ENCODE results near the gene CXCR3.
A peak's percentile ranks its signal among the peaks of the same experiment; 100 is the strongest.
"Not testable (repeated sequence)": the region's sequence is repeated elsewhere in the genome, so short reads cannot be mapped to it uniquely, and the experiment has no call there.

CXCR3 gene

DNA sequence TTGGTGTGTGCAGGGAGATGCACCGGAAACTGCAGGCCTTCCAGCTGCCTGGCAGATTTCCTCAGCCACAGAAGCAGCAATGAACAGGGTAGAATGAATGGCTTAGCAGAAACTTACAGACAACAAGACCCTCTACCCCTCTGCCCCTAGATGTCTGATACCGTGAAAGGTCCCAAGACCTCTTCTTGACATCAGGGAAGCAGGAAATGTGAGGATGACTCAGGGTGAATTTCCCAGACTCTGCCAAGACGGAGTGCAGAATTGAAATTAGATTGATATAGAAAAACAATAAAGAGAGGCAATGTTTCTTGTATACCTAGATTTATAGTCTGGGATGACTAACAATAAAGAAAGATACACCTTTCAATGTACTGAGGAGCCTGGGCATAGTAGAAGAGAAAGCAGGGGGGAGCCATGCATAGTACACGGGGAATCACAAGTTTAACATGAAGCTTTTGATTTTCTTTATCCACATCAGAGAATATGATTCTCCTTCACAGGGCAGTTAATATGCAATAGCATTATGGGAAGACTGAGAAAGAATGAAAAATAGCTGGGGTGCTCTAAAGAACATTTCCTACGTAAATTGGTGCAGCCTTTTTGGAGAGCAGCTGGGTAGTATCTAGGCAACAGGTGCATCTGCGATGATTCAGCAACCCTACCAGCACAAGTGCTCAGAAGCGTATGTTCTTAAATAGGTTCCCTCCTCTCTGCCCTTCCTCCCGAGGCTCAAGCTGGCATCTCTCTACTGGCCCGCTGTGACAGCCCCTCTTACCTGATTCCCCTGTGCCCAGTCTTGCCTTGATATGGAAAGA lies 18.3 kb upstream of the CXCR3 start:
- no peak for DNase-seq (ENCODE audit: low read depth)

DNA sequence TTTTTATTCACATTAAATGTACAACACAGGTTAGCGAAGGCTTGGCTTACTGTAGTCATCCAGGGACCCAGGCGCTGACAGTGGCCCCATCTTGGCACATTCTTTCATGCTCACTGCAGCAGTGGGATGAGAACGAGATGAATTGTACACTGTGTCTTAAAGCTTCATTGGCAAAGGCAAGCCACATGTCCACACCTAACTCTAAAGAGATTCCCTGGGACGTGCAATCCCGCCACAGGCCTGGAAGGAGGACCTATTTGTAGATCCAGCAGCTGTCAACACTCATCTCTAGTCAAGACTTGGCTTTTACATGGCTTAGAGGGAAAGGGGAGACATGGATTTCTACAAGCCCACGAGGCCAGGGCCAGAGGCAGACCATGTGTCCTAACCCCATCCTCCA lies 16.1 kb upstream of the CXCR3 start:
- DNase-seq (ENCODE audit: low read depth): no peak

DNA sequence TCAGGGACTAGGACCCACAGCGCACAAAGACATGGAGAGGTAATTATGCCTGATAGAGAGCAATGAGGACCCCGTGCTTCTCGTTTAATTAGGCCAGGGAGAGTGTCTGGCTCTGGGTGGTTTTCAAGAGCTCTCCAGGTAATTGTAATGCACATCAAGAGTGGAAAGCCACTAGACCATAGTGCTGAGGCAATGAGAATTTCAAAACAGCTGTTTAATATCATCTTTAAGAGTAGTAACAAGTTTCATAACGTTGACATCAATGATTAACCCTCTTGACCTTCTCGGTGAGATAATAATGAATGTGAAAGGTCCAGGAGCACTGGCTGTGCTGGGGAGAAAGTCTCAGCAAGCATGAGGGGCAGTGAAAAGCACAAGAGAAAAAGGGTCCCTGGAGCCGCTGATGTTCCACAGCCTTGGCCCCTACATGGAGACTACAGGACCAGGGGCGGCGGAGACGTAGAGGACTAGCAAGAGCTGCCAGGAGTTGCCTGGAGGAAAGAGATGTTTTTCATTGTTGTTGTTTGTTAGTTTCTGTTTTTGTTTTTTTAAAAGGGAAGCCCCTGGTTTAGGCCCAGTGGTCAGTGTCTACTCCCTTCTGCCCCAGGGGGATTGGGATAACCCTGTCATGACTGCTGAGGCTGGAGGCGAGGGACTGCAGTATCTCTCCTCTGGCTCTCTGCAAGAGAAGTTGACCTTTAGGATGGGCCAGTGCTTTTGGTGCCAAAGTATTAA lies 14.8 kb upstream of the CXCR3 start:
- no peak for DNase-seq (ENCODE audit: low read depth)

DNA sequence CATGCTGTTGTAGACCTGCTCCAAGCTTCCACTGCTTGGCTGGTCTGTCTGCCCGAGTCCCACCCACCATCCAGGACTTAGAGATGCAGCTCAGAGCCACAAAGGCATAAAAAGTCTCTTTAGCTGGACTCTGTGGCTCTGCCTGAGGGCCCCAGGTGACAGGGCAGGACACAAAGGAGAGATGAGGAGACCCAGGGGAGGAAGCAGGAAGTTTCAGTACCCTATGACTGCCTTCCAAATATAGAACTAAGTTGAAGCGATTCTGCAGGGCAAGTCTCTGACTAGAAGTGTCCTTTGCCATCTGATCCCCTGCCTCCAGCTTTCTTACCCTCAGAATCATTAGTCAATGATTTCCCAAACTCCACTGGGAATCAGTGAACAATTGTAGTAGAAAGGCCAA lies 11.2 kb upstream of the CXCR3 start:
- no peak for DNase-seq (ENCODE audit: low read depth)

DNA sequence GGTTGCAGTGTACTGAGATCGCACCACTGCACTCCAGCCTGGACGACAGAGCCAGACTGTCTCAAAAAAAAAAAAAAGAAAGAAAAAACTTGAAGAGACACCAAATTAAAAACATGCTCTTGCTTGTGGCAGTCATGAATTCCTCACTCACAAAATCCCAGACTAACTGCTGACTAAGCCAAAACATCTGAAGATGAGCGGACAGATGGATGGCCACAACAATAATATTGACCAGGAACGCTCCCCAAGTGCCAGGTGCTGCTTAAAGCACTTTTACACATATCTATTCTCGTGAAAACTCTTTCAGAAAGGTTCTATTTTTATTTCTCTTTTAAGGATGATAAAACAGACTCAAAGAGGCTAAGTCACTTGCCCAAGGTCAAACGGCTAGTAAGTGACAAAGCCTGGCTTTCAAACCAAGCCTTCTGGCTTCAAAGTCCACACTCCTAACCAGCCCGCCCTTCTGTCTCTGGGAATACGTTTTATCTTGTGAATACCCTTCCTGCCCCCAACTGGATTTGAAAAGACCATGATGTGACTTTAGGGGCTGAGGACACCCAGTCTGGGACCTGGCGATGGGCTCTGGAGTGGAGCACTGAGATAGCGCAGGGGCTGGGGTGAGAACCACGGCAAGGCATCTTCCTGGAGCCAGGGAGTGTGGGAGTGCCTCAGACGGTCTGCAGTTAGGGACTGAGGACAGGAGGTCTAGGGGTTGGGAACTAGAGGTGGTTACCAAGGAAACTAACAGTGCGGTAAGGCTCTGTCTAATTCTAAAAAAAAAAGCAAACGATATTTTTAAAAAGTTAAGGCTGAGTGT lies 9.5 kb upstream of the CXCR3 start:
- no peak for DNase-seq (ENCODE audit: low read depth)

DNA sequence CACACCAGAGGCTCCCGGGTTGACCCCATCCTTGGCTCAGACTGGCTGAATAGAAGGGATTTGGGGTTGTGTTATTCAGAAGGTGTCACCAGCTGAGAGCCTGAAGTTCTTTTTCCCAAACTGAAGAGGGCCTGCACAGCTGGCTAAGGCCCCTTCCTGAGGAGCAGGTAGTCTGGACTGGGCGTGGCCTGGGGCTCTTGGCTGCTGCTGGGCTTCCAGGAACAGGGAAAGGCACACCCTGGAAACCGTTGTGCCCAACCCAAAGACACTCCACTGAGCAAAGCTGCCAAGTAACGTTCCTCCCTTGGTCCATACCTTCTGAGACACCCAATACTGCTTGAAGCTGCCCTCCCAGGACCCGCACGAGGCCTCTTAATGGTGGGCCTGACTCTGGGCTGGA lies 8.3 kb upstream of the CXCR3 start:
- DNase-seq (ENCODE audit: low read depth): no peak

DNA sequence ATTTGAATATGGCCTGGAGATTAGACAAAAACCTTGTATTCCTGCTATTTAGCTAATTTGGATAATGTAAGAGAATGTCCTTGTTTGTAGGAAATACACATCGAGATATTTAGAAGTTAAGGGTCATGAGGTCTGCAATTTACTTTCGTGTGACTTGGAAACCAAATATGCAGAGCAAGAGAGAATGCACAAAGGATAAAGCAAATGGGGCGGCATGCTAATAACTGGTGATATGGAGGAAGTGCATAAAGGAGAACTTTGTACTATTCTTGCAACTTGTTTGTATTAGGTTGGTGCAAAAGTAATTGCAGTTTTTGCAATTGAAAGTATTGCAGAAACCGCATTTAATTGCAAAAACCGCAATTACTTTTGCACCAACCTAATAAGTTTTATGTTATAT lies 7.2 kb upstream of the CXCR3 start:
- DNase-seq (ENCODE audit: low read depth): no peak

DNA sequence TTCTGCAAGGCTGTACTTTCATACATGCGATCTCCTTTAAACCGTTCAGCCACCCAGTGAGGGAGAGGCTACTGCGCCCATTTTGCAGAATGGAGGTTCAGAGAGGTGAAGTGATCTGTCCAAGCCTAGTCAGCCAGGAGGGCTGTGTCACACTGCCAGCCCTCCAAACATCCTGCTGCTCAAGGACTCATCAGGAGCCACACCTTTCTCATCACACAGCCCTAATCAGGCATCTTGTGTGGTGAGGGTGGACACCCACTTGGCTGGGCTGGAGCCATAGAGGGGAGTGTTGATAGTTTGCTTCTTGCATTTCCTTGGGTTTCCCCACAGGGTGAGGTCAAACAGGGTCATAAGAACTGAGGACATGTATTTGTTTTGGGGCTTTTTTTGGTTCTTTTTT lies 5.4 kb upstream of the CXCR3 start:
- DNase-seq (ENCODE audit: low read depth): peak; percentile 21

DNA sequence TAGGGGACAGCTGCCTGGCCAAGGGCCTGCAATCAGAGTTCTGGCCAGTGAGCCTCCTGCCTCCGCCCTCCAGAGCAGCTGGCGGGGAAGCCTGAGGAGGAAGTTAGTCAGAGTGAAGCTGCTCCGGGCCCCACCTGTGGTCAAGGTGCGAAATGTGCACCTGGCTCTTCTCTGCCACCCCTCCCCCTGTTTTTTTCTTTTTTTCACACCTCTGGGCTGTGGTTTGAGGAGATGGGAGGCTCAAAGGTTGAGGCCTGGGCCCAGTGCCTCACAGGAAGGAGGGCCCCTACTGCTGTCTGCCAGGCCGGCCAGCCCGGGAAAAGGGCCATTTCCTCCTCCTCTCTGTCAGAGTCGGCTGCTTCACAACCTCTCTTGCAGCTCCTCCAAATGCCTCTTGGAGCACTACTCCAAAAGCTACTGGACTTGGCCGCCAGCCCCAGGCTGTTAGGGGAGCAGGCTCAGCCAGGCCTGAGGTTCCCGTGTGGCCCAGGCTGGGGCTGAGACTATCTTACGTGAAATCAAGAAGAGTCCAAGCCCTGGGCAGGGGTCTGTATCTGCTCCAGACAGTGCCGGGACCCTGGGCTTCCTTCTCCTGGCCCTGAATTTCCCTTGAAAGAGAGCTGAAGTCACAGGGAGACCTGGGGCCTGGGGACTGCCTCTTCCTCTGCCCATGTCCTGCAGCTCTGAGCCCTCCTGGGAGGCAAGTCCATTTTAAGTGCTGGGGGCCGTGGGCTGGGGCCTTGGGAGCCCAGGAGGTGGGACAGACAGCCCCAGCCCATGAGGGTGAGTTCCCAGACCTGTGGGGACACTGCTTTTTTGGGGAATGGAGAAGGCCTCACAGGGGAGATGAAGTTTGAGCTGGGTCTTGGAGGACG lies 4.5 kb upstream of the CXCR3 start:
- DNase-seq (ENCODE audit: low read depth): peak; percentile 71

DNA sequence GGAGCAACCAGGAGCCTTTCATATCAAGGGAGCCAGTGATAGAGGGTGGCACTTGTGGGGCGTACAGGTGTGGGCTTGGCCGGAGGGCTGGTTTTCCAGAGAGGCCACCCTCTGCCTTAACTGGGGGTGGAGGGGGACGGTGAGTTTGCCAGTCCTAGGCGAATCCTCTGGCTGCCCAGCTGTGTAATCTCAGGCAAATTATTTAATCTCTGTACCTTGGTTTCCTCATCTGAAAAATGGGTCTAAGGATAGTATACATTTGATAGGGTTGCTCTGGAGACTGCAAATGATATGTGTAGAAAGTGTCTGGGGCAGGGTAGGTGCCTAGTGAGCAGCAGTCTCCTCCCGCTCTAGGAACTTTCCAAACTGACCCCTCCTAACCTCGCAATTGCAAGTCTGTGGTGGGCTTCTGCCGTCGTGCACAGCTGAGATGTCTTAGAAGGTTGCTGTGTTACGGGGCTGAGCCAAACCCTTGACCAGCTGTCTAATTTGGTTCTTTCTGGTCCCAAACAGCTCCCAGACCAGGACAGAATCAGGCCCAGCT lies 3.8 kb upstream of the CXCR3 start:
- DNase-seq (ENCODE audit: low read depth): no peak

DNA sequence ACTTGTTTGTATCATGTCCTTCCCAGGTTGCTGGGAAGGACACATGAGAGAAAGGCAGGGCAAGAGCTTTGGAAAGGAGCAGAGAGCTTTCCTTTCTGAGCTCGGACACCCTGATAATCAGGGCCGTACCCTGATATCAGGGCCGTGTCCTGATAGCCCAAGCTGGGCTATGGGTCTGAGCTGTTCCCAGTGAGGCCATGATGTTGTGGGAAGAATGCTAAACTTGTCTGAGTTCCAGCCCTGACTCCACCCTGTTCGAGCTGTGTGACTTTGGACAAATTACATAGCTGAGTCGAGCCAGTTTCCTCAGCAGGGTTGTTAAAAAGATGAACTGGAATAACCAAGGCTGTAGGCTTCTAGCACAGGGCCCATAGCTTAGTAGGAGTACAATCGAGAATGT lies 3.3 kb upstream of the CXCR3 start:
- no peak for DNase-seq (ENCODE audit: low read depth)

DNA sequence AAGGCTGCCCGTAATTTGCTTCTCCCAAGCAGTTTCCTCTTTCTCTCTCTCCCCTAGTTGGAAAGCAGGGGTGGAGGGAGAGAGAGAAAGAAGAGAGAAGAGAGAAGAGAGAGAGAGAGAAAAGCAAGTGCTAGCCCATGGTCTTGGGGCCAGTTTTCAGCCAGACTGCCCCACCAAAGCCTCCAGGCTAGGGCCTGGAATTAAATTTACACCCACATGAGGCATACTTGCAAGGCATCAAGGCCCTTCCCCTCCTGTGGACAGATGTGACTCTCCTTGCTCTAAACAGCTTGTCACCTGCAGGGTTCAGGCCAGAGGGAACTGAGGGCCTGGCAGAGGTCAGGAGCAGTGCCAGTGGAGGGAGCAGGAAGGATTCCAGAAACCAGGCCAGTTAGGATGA lies 1.7 kb upstream of the CXCR3 start:
- DNase-seq (ENCODE audit: low read depth): no peak

DNA sequence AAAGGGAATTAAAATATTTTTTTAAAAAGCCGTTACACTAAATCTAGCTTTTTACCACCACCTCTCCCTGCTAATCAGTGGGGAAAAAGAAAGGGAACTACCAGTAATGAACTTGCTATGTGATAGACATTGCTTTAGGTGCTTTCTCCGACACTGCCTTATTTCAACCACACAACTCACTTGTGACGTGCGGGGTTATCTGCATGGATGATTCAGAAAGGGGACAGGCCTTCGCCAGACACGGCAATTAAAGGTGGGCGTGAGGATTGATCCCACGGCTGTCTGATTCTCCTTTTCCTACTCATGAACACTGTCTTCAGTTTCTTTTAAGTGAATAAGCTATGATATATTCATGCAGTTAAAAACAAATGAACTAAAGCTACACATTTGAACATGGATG lies 882 bp upstream of the CXCR3 start:
- DNase-seq (ENCODE audit: low read depth): peak; percentile 39

DNA sequence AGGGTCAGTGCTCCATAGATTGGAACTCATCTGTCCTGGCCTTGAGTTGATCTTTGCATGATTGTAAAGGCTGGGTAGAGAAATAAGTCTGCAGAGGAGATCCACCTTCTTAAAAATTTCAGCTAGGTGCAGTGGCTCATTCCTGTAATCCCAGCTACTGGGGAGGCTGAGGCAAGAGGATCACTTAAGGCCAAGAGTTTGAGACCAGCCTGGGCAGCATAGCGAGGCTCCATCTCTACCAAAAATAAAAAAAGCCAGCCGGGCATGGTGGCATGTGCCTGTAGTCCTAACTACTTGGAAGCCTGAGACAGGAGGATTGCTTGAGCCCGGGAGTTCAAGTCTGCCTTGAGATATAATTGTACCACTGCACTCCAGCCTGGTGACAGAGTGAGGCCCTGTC lies 476 bp upstream of the CXCR3 start:
- no peak for DNase-seq (ENCODE audit: low read depth)

DNA sequence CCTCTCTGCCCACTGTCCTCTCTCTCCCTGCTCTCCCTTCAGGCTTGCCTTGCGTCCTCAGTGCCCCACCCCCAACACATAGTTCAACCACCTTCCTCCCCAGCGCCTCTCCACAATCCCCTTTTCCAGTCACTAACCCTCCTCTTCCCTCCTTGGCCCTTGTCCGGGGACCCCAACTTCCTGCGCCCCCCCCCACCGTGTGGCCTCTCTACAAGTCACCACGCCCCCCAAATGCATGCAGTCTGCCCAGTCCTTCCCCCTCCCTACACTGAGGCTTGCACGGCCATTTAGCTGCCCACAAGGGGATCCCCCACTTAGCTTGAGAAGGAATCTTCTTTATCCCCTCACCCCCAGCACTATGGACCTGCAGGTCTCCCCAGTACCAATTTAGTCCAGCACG lies 569 bp downstream of the CXCR3 start:
- DNase-seq (ENCODE audit: low read depth): no peak

DNA sequence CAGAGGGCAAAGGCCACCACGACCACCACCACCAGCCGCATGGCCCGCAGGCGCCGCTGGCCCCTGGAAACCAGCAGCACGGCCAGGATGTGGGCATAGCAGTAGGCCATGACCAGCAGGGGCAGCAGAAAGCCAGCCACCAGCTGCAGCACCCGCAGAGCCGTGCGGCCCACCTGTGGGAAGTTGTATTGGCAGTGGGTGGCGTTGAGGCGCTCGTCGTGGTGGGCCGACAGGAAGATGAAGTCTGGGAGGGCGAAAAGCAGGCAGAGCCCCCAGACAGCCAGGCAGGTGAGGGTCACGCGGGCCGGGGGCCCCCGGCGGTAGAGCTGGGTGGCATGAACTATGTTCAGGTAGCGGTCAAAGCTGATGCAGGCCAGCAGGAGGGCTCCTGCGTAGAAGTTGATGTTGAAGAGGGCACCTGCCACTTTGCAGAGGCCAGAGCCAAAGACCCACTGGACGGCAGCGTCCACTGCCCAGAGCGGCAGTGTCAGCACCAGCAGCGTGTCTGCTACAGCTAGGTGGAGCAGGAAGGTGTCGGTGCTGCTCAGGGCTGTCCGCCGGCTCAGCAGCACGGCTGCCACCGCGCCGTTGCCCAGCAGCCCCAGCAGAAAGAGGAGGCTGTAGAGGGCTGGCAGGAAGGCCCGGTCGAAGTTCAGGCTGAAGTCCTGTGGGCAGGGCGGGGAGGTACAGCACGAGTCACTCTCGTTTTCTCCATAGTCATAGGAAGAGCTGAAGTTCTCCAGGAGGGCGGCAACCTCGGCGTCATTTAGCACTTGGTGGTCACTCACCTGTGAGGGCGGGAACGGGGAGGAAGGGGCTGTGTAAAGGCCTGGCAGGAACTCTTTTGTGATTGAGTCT lies 1.4 kb downstream of the CXCR3 start:
- peak; percentile 36 for DNase-seq (ENCODE audit: low read depth)

DNA sequence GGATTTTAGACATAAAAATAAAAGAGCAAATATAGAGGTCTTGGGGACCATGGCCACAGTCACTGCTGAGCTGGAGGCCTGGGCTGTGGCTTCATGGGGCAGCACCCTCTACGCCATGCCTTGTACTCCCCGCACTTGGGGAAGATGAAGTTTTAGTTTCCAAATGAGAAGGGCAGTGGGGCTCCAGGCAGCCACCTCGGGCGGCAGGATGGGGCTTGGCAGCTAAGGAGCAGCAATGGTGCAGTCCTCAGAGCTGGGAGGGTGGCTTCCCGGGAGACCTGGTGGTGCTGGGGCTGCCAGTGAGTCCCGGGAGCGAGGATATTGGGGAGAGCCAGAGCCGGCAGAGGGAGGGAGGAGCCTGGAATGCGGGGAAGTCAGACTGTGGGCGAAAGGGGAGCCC lies 2.4 kb downstream of the CXCR3 start:
- DNase-seq (ENCODE audit: low read depth): no peak

DNA sequence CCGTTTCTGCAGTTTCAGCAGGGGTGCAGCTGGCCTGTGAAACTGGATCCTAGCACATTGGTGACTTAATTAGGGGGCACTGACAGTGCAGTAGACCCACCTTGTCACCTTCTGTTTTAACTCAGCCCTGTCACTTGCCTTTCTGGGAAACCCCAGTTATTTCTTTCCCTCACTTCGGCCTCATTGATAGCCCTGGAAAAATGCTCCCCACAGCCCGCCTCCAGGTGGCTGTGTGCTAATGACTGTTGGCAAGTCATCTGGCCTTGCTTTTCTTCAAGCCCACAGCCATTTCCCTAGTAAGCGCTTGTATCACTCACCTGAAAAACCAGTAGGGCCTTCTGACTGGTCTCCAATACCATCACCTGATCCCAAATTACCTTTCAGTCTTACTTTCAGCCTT lies 3.3 kb downstream of the CXCR3 start:
- no peak for DNase-seq (ENCODE audit: low read depth)

DNA sequence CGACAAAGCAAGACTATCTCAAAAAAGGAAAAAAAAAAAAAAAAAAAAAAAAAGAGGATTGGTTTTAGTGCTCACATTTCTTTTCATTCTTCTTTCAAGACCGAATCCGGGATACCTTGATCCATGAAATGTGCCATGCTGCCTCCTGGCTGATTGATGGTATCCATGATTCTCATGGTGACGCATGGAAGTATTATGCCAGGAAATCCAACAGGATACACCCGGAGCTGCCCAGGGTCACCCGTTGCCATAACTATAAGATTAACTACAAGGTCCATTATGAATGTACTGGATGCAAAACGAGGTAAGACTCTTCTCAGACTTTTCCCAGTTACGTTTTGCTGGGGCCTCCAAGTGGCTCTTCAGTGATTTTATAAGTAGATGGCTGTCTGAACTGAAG lies 6.1 kb downstream of the CXCR3 start:
- no peak for DNase-seq (ENCODE audit: low read depth)

DNA sequence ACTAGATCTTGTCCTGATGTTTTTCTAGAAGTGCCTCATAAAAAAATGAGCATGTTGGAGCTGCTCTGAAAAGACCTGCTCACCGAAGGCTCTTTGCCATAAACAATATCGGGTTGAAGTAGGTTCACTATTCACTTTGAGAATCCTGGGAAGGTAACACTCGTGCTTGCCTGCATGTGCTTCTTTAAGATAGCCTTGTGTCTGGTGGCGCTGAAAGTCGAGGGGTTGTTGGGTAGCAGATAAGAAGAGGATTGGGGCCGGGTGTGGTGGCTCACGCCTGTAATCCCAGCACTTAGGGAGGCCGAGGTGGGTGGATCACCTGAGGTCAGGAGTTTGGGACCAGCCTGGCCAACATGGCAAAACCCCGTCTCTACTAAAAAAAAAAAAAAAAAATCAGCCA lies 6.6 kb downstream of the CXCR3 start:
- not testable (repeated sequence) for DNase-seq (ENCODE audit: low read depth)

All from activated gamma-delta T cell treated with anti-CD3 and anti-CD28 coated beads, Interleukin-2, amount 50 U/mL, for 16 hours (primary cell).